DOHH2 (cell line): ENCODE data around the gene C14orf132.

Source experiments
- CTCF ChIP-seq: fragments of 200-600 bp; sonication (generic); IDR thresholded peaks from one replicate; pipeline ENCODE4 v1.5.1; 2014; ENCODE audit warnings: antibody characterized with exemption, mild to moderate bottlenecking, low read depth, low read length; ENCODE audit not compliant: poor library complexity, severe bottlenecking
- EZH2phosphoT487 ChIP-seq: fragments of 200-600 bp; sonication (generic); IDR thresholded peaks from 2 replicates; pipeline ENCODE4 v1.6.1; 2017; ENCODE audit warnings: borderline replicate concordance, mild to moderate bottlenecking, antibody characterized with exemption, low read length, moderate library complexity, mixed read lengths

DNA sequence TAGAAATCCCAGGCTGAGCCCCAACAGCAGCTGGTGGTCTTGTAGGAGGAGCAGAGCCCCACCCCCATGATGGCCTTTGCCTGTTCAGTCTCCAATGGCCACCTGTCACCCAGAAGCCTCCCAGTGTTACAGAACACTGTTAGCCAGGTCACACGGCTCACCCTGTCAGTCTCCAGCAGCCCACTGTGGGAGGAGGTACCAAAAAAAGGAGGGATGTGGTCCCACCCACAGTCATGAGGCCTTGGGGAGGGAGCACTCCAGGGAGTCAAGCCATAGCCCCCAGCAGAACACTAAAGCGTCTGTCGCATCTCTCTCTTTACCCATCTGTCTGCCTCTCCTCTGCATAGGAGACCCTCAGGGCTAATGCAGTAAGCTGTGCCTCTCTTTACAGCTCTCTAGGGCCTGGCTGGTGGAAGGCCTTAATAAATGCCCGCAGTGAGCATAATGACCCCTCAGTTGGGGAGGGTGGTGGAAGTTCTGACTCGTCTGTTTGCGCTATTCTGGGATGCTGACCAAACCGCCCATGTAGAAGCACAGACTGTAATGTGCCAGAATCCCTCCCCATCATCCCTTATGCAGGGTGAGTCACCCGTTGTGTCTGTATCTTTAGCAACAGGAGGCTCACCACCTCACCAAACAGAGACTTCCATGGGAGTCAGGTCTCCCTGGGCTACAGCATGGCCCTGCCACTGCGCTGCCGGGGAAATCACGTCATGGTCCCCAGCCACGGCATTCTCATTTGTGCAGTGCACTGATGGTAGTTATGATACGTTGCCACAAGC is 14.6 kb downstream of the C14orf132 start:
- no peak for TF ChIP-seq EZH2phosphoT487
- TF ChIP-seq CTCF = no peak
